GM12878 (cell line): Measurements from ENCODE around the gene TRIM26. TPM values are rescaled to one million over a fixed set of nuclear protein-coding genes. Genes with fewer than 3 reads are reported as not detected.

ENCODE experiments used
- ATAC-seq: fragments of 200-7000 bp; cut with Tn5 transposase; 3 replicates; pipeline ENCODE4 v1.9.1; 2020; ENCODE audit warnings: mild to moderate bottlenecking, moderate library complexity
- BruUV-seq: library from RNA; stranded (reverse); fragments of 400-500 nt; replicated peaks from 2 replicates; lab custom pipeline; 2021; lab: Mats Ljungman, UMichigan
- CTCF ChIA-PET: fragments of 300-600 bp; sonication (Branson Sonifier 250); formaldehyde crosslinking; extraction: SDS; loops from one replicate; lab custom pipeline; 2021; ENCODE audit warnings: inconsistent platforms; lab: Yijun Ruan, JAX
- POLR2A ChIA-PET: fragments of 350-600 bp; formaldehyde crosslinking; extraction: SDS; loops from one replicate; lab custom pipeline; 2021; ENCODE audit warnings: inconsistent platforms; lab: Charles Lee
- RAD21 ChIA-PET: fragments of 300-600 bp; sonication (Branson Sonifier 250); formaldehyde crosslinking; loops from one replicate; lab custom pipeline; 2023; ENCODE audit warnings: antibody characterized with exemption; ENCODE audit not compliant: unreplicated experiment; lab: Charles Lee
- SMC1A ChIA-PET: fragments of 300-600 bp; sonication (Branson Sonifier 250); formaldehyde crosslinking; loops from one replicate; lab custom pipeline; 2023; ENCODE audit not compliant: unreplicated experiment, uncharacterized antibody; lab: Charles Lee
- DNase-seq: peaks from one replicate; pipeline ENCODE4 v3.0.0-alpha.2; 2011; ENCODE audit warnings: low read depth, low spot score
- FAIRE-seq: peaks from 3 replicates; lab custom pipeline; 2011; peaks lifted over from hg19 to GRCh38; lab: Jason Lieb, UNC
- H2AFZ ChIP-seq: 2 replicates; pipeline ENCODE4 v1.6.0; 2011; ENCODE audit warnings: low read depth, low read length, control low read depth; ENCODE audit not compliant: control insufficient read depth
- H3K27ac ChIP-seq: 2 replicates; pipeline ENCODE4 v1.5.1; 2011; ENCODE audit warnings: control low read depth; ENCODE audit not compliant: control insufficient read depth, insufficient read depth
- H3K27me3 ChIP-seq, 2 experiments: replicated peaks in 1 of 2; 2 replicates each; pipeline versions ENCODE4 v1.6.0 to v1.6.1; 2011; ENCODE audit warnings: low read length in 1 of 2; ENCODE audit not compliant: control insufficient read depth in 2 of 2, insufficient read depth in 2 of 2
- H3K36me3 ChIP-seq, 2 experiments: 2 replicates each; pipeline ENCODE4 v1.5.1; 2011; ENCODE audit warnings: low read length in 1 of 2; ENCODE audit not compliant: control insufficient read depth in 2 of 2, insufficient read depth in 2 of 2
- H3K4me1 ChIP-seq: 2 replicates; pipeline ENCODE4 v1.6.1; 2011; ENCODE audit warnings: mild to moderate bottlenecking, low read length, moderate library complexity, mixed read lengths; ENCODE audit not compliant: control insufficient read depth, insufficient read depth
- H3K4me2 ChIP-seq: 2 replicates; pipeline ENCODE4 v1.6.0; 2011; ENCODE audit warnings: control low read depth; ENCODE audit not compliant: control insufficient read depth, insufficient read depth
- H3K4me3 ChIP-seq: fragments of 200-600 bp; sonication (generic); 2 replicates; pipeline ENCODE4 v1.5.1; 2016
- H3K79me2 ChIP-seq: 2 replicates; pipeline ENCODE4 v1.6.0; 2011; ENCODE audit warnings: low read length; ENCODE audit not compliant: control insufficient read depth, insufficient read depth
- H3K9ac ChIP-seq: 2 replicates; pipeline ENCODE4 v1.8.0; 2011; ENCODE audit warnings: low read length, control low read depth, mixed read lengths; ENCODE audit not compliant: control insufficient read depth, insufficient read depth
- H3K9me3 ChIP-seq: replicated peaks from 3 replicates; pipeline ENCODE4 v1.5.1; 2011; ENCODE audit warnings: mild to moderate bottlenecking, low read length; ENCODE audit not compliant: control insufficient read depth, insufficient read depth
- H4K20me1 ChIP-seq: 2 replicates; pipeline ENCODE4 v1.6.0; 2011; ENCODE audit not compliant: control insufficient read depth, insufficient read depth
- ATF7 ChIP-seq: fragments of 450-650 bp; IDR thresholded peaks from 2 replicates; pipeline ENCODE4 v1.6.1; 2016; ENCODE audit warnings: low read depth, mild to moderate bottlenecking
- IKZF1 ChIP-seq: fragments of 450-650 bp; conservative IDR thresholded peaks from 2 replicates; pipeline ENCODE4 v1.6.1; 2017; ENCODE audit warnings: antibody characterized with exemption, mild to moderate bottlenecking
- IKZF2 ChIP-seq, 2 experiments: fragments of 450-650 bp; IDR thresholded peaks; 2 replicates each; pipeline ENCODE4 v1.6.1; 2017; ENCODE audit warnings: mild to moderate bottlenecking in 2 of 2, moderate library complexity in 2 of 2
- NFIC ChIP-seq: IDR thresholded peaks from 2 replicates; pipeline ENCODE4 v1.6.1; 2012; ENCODE audit warnings: low read depth, mild to moderate bottlenecking, inconsistent platforms, low read length, moderate library complexity
- SPI1 ChIP-seq: IDR thresholded peaks from 2 replicates; pipeline ENCODE4 v1.6.1; 2011; ENCODE audit warnings: low read depth, mild to moderate bottlenecking, low read length, moderate library complexity, borderline replicate concordance; ENCODE audit not compliant: insufficient read depth
- SREBF2 ChIP-seq: IDR thresholded peaks from 2 replicates; pipeline ENCODE4 v1.6.1; 2012; ENCODE audit warnings: mild to moderate bottlenecking, low read length
- ZNF274 ChIP-seq: IDR thresholded peaks from one replicate; pipeline ENCODE4 v1.8.0; 2011; ENCODE audit not compliant: insufficient read length, insufficient read depth
- WGBS: methylation state at CpG from one replicate; pipeline ENCODE4 v1.1.6; 2016; ENCODE audit warnings: low lambda C conversion rate; ENCODE audit not compliant: insufficient replicate concordance, insufficient coverage; ENCODE audit errors: missing lambda C conversion rate; 5-methylcytosine and 5-hydroxymethylcytosine counted together
- in situ Hi-C: fragments of 300-500 bp; cut with MboI; formaldehyde crosslinking; loops from 9 replicates; pipeline ENCODE4 v1.14.3; 2018; ENCODE audit warnings: mixed read lengths
- intact Hi-C: fragments of 100-400 bp; cut with micrococcal nuclease; formaldehyde crosslinking; loops from one replicate; pipeline ENCODE4 v1.14.2; 2022; ENCODE audit not compliant: unreplicated experiment
- polyA plus RNA-seq, 11 experiments: library from polyadenylated mRNA; depleted of rRNA in 4 of 11; unstranded in 6 of 11; stranded (reverse) in 5 of 11; fragments of >200 nt; fragmentation: Nextera tagmentation in 4 of 11; fragmentation: Illumina TruSeq in 1 of 11; extraction: Ambion mirVana in 4 of 11; extraction: Trizol in 1 of 11; gene quantifications; 1 replicate in 1 of 11; 2 replicates in 10 of 11; pipeline versions ENCODE4 v1.2.1 to v1.2.3, GENCODE V29; 2011 to 2016; ENCODE audit warnings: inconsistent platforms in 2 of 11, missing spikeins in 2 of 11, low read depth in 1 of 11
- total RNA-seq, 4 experiments: library from RNA; depleted of rRNA in 3 of 4; stranded (reverse); fragments of >200 nt in 3 of 4; fragmentation: Illumina TruSeq in 1 of 4; extraction: Trizol in 1 of 4; gene quantifications; 2 replicates each; pipeline versions ENCODE4 v1.2.1 to v1.2.3, GENCODE V29; 2013 to 2021
- TF ChIP-seq, protein P1 (sequence below): IDR thresholded peaks from 2 replicates; pipeline ENCODE4 v1.6.1; 2012; ENCODE audit warnings: low read length, inconsistent platforms

Gene TRIM26
- total and polyA plus RNA-seq, 10 of the 15 experiments (the other 5 are each of a cell fraction or from before 2014, with no cell fraction given), result 13.1 to 79.6 (median 63.6) TPM

DNA sequence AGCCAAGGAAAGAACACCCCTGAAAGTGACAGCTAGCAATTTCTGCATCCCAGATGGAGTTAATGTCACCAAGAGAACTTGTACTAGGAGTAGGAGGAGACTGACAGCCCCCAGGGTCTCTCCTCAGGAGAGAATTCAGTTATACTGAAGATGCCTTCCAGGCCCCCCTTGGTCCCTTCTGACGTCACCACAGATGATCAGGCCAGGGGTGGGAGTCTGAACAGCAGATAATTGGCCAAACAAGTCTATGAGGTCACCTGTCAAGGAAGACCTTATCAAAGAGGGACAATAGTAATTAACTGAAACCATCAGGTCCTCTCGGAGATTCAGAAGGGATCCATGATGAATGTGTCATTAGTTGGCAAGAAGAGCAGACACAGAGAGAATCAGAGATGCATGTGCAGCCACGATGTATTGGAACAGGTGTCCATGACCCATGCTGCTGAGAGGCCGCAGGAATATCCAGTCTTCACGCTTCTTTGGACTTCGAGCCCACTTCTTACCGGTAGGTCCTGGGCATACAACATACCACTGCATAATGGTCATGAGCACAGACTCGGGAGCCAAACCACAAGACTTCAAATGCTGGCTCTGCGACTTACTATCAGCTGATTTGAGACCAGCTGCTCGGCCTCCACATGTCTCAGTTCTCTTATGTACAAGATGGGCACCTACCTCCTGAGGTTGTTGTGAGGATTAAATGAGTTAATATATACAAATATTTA is 62.4 kb downstream of the TRIM26 start (continued):
- TF ChIP-seq ATF7, result no peak

DNA sequence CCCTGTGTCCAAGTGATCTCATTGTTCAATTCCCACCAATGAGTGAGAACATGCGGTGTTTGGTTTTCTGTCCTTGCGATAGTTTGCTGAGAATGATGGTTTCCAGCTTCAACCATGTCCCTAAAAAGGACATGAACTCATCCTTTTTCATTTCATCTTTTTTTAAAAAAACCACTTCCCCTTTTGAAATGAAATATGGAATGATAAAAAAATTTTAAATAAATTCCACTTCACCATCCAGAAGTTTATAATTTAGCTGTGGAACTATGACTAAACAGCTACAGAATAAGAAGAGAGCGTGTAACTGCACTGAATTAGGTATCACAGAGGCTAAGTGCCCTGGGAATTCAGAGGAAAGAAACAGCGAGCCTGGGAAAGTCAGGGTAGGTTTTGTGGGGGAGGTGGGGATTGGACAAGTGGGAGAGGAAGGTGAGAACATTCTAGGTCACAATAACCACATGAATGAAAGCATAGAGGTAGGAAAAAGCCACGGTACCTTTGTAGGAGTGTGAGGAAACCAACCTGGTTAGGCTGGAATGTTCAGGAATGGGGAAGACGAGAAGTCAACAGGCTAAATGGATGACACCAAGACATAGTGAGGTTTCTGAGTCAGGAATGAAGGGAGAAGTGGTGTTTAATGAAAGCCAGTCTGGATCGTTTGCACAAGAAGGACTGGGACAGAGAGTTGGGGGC is 63.2 kb downstream of the TRIM26 start:
- H3K36me3 ChIP-seq, result no peaks in the 10 kb centered on the region
- ChIA-PET RAD21 (no interaction called here), CTCF (interaction anchor here (1.6 kb wide), 1 partner anchor 47 kb away, joined by 5 read pairs; no protein-coding TSS in a partner anchor), POLR2A (no interaction called here), SMC1A (interaction anchor here (1.2 to 1.3 kb wide), 2 partner anchors 10 to 16 kb away, joined by 3 read pairs; no protein-coding TSS in a partner anchor)
- WGBS, result 14% methylated on average over 7 of the region's 7 CpGs
- H3K79me2 ChIP-seq, result no peaks in the 10 kb centered on the region
- TF ChIP-seq SREBF2 (no peak), IKZF1 (peak; percentile 35; the same call in 1 of the 2 replicates), IKZF2 (IDR thresholded peaks at IDR 0.05) (peak; percentile 40; a peak in 3 of 4 replicates), ZNF274 (no peak), NFIC (peak; percentile 53; the same call in 1 of the 2 replicates), SPI1 (peak; percentile 31; the same call in 1 of the 2 replicates)
- TF ChIP-seq, protein P1, sequence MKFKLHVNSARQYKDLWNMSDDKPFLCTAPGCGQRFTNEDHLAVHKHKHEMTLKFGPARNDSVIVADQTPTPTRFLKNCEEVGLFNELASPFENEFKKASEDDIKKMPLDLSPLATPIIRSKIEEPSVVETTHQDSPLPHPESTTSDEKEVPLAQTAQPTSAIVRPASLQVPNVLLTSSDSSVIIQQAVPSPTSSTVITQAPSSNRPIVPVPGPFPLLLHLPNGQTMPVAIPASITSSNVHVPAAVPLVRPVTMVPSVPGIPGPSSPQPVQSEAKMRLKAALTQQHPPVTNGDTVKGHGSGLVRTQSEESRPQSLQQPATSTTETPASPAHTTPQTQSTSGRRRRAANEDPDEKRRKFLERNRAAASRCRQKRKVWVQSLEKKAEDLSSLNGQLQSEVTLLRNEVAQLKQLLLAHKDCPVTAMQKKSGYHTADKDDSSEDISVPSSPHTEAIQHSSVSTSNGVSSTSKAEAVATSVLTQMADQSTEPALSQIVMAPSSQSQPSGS, result 0 out of 2 replicates have a peak, but pooled peaks have one; percentile 20
- DNase-seq (no peak), FAIRE-seq (no peak), ATAC-seq (no peak)
- H3K27ac ChIP-seq, result no peak overlapping the region
- no peak overlapping the region for H3K4me2 ChIP-seq
- H2AFZ ChIP-seq, result no peak overlapping the region
- intact Hi-C loops, result no loop called here
- no peaks in the 10 kb centered on the region for H3K9me3 ChIP-seq
- no TSS peak for BruUV-seq
- H3K27me3 ChIP-seq, result peaks cover 0 to 1% of the 10 kb centered on the region in 2 experiments; a peak in 2 of 4 replicates
- no peak overlapping the region for H3K9ac ChIP-seq
- no peak overlapping the region for H3K4me3 ChIP-seq
- in situ Hi-C loops, result no loop called here
- H4K20me1 ChIP-seq, result no peaks in the 10 kb centered on the region
- H3K4me1 ChIP-seq, result no peaks in the 10 kb centered on the region; the same call in 1 of the 2 replicates
